WTC11 (cell line): Measurements from ENCODE around the gene ARL15. TPM values are rescaled to one million over a fixed set of nuclear protein-coding genes. Genes with fewer than 3 reads are reported as not detected.
"Not testable (repeated sequence)": the region's sequence is repeated elsewhere in the genome, so short reads cannot be mapped to it uniquely, and the experiment has no call there.

ENCODE experiments used
- ATAC-seq: fragments of 200-7000 bp; cut with Tn5 transposase; 2 replicates; pipeline ENCODE4 v1.10.0; 2021; ENCODE audit warnings: mild to moderate bottlenecking, moderate library complexity
- CTCF ChIA-PET: fragments of 300-600 bp; sonication (Branson Sonifier 250); formaldehyde crosslinking; loops from one replicate; lab custom pipeline; 2021; ENCODE audit warnings: antibody characterized with exemption; lab: Charles Lee
- POLR2A ChIA-PET: fragments of 350-600 bp; sonication (Branson Sonifier 250); formaldehyde crosslinking; loops from one replicate; lab custom pipeline; 2021; ENCODE audit warnings: antibody characterized with exemption; lab: Charles Lee
- DNase-seq: peaks from one replicate; pipeline ENCODE4 v3.0.0; 2021; ENCODE audit warnings: low spot score
- H3K27ac Mint-ChIP-seq: 2 replicates; pipeline ENCODE4 v1.8.0; 2021; ENCODE audit warnings: mixed read lengths
- H3K27me3 Mint-ChIP-seq: 2 replicates; pipeline ENCODE4 v1.8.0; 2021; ENCODE audit warnings: low read depth, mild to moderate bottlenecking, moderate library complexity, mixed read lengths
- H3K36me3 Mint-ChIP-seq: 2 replicates; pipeline ENCODE4 v1.8.0; 2021; ENCODE audit warnings: mixed read lengths
- H3K4me1 Mint-ChIP-seq: 2 replicates; pipeline ENCODE4 v1.8.0; 2022; ENCODE audit warnings: mixed read lengths
- H3K4me3 Mint-ChIP-seq: 2 replicates; pipeline ENCODE4 v1.8.0; 2021; ENCODE audit warnings: mild to moderate bottlenecking, moderate library complexity, mixed read lengths
- H3K9me3 Mint-ChIP-seq: 2 replicates; pipeline ENCODE4 v1.8.0; 2021; ENCODE audit warnings: mixed read lengths
- CBFB ChIP-seq: sonication (generic); formaldehyde crosslinking; IDR thresholded peaks from 2 replicates; pipeline ENCODE4 v1.8.1; 2022; ENCODE audit warnings: mild to moderate bottlenecking, low read depth, missing genetic modification reagents
- CDX4 ChIP-seq: fragments of 250-450 bp; sonication (Bioruptor Pico); IDR thresholded peaks from 2 replicates; pipeline ENCODE4 v1.9.0; 2021; ENCODE audit warnings: moderate library complexity, mild to moderate bottlenecking, inconsistent platforms, borderline replicate concordance
- FOXJ3 ChIP-seq: sonication (generic); formaldehyde crosslinking; IDR thresholded peaks from 2 replicates; pipeline ENCODE4 v1.9.0; 2021; ENCODE audit warnings: missing genetic modification reagents, mild to moderate bottlenecking, borderline replicate concordance
- HMGXB4 ChIP-seq: sonication (generic); formaldehyde crosslinking; IDR thresholded peaks from 2 replicates; pipeline ENCODE4 v1.8.1; 2023; ENCODE audit warnings: mild to moderate bottlenecking, moderate library complexity, missing genetic modification reagents
- RELA ChIP-seq: sonication (generic); formaldehyde crosslinking; IDR thresholded peaks from 2 replicates; pipeline ENCODE4 v1.8.1; 2022; ENCODE audit warnings: missing genetic modification reagents, mild to moderate bottlenecking, borderline replicate concordance
- TCF7 ChIP-seq: sonication (generic); formaldehyde crosslinking; IDR thresholded peaks from 2 replicates; pipeline ENCODE4 v1.8.0; 2022; ENCODE audit warnings: mild to moderate bottlenecking, low read depth, missing genetic modification reagents, moderate library complexity
- TEAD1 ChIP-seq: sonication (generic); formaldehyde crosslinking; IDR thresholded peaks from 2 replicates; pipeline ENCODE4 v1.8.0; 2022; ENCODE audit warnings: mild to moderate bottlenecking, missing genetic modification reagents
- TP53 ChIP-seq: sonication (generic); formaldehyde crosslinking; IDR thresholded peaks from 2 replicates; pipeline ENCODE4 v1.8.1; 2023; ENCODE audit warnings: mild to moderate bottlenecking, missing genetic modification reagents
- USF2 ChIP-seq: sonication (generic); formaldehyde crosslinking; IDR thresholded peaks from 2 replicates; pipeline ENCODE4 v1.8.1; 2023; ENCODE audit warnings: mild to moderate bottlenecking, missing genetic modification reagents, moderate library complexity
- ZNF423 ChIP-seq: fragments of 250-450 bp; sonication (Bioruptor Pico); IDR thresholded peaks from 2 replicates; pipeline ENCODE4 v2.1.2; 2022; ENCODE audit warnings: mild to moderate bottlenecking, moderate library complexity
- total RNA-seq: library from RNA; stranded (reverse); gene quantifications from 3 replicates; pipeline ENCODE4 v1.2.3, GENCODE V29; 2021
- TF ChIP-seq, protein P1 (sequence below): sonication (generic); formaldehyde crosslinking; IDR thresholded peaks from 2 replicates; pipeline ENCODE4 v1.8.0; 2022; ENCODE audit warnings: mild to moderate bottlenecking, missing genetic modification reagents
- TF ChIP-seq, protein P2 (sequence below): sonication (generic); formaldehyde crosslinking; IDR thresholded peaks from 2 replicates; pipeline ENCODE4 v1.8.0; 2023; ENCODE audit warnings: missing genetic modification reagents
- TF ChIP-seq, protein P3 (sequence below): sonication (generic); formaldehyde crosslinking; IDR thresholded peaks from 2 replicates; pipeline ENCODE4 v1.8.1; 2023; ENCODE audit warnings: mild to moderate bottlenecking, missing genetic modification reagents, moderate library complexity
- TF ChIP-seq, protein P4 (sequence below): fragments of 200-600 bp; IDR thresholded peaks from 2 replicates; pipeline ENCODE4 v1.8.0; 2022; ENCODE audit warnings: antibody characterized with exemption
- TF ChIP-seq, protein P5 (sequence below): sonication (generic); formaldehyde crosslinking; conservative IDR thresholded peaks from 2 replicates; pipeline ENCODE4 v1.8.1; 2022; ENCODE audit warnings: mild to moderate bottlenecking, missing genetic modification reagents
- TF ChIP-seq, protein P6 (sequence below): sonication (generic); formaldehyde crosslinking; IDR thresholded peaks from 2 replicates; pipeline ENCODE4 v1.8.1; 2022; ENCODE audit warnings: low read depth, mild to moderate bottlenecking, moderate library complexity, missing genetic modification reagents, borderline replicate concordance
- TF ChIP-seq, protein P7 (sequence below): fragments of 250-450 bp; sonication (Bioruptor Pico); IDR thresholded peaks from 2 replicates; pipeline ENCODE4 v1.9.0; 2021; ENCODE audit warnings: mild to moderate bottlenecking

The ARL15 gene
- total RNA-seq, 1 experiment from 2014 or later, result 20.1 TPM

- TF ChIP-seq, protein P1, sequence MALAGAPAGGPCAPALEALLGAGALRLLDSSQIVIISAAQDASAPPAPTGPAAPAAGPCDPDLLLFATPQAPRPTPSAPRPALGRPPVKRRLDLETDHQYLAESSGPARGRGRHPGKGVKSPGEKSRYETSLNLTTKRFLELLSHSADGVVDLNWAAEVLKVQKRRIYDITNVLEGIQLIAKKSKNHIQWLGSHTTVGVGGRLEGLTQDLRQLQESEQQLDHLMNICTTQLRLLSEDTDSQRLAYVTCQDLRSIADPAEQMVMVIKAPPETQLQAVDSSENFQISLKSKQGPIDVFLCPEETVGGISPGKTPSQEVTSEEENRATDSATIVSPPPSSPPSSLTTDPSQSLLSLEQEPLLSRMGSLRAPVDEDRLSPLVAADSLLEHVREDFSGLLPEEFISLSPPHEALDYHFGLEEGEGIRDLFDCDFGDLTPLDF (CRISPR knock-in tag), result no peak
- TF ChIP-seq, protein P2, sequence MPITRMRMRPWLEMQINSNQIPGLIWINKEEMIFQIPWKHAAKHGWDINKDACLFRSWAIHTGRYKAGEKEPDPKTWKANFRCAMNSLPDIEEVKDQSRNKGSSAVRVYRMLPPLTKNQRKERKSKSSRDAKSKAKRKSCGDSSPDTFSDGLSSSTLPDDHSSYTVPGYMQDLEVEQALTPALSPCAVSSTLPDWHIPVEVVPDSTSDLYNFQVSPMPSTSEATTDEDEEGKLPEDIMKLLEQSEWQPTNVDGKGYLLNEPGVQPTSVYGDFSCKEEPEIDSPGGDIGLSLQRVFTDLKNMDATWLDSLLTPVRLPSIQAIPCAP, result no peak
- TF ChIP-seq HMGXB4 (CRISPR knock-in tag) (no peak), RELA (no peak)
These were observed 265.1 kb downstream of the ARL15 start (continued) for GRCh38 chr5:54045077-54045792.

GRCh38 chr5:54044276-54044675, 266.1 kb downstream of the ARL15 start:
- H3K27me3 Mint-ChIP-seq, DNase-seq, H3K4me3 Mint-ChIP-seq, H3K27ac Mint-ChIP-seq, H3K9me3 Mint-ChIP-seq, CTCF ChIA-PET, H3K36me3 Mint-ChIP-seq, ATAC-seq: not testable (repeated sequence)
- POLR2A ChIA-PET, result interaction anchor here (0.7 kb wide), 1 partner anchor 12 kb away, joined by 3 read pairs; no protein-coding TSS in a partner anchor
- peaks cover 25% of the 10 kb centered on the region for H3K4me1 Mint-ChIP-seq

DNA sequence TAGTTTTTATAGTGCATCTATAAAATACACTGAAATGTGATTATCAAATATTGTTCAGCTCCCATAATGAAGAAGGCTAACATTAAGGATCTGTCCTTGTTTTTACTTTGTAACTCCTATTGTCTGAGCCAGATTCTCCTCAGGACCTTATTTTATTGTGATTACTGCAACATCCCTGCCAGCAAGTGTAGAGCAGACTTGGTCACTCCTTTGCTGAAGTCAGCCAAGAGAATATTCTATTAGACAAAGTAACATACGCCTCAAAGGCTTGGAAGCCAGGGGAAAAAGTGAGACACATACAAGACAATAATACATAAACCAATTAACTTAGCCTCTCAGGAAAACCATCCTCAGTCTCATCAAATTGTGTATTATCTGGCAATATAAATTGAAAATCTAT, 269.6 kb downstream of the ARL15 start:
- Mint-ChIP-seq H3K4me1 (peaks cover 25% of the 10 kb centered on the region), H3K9me3 (no peaks in the 10 kb centered on the region), H3K4me3 (no peak overlapping the region), H3K36me3 (no peaks in the 10 kb centered on the region), H3K27me3 (no peaks in the 10 kb centered on the region), H3K27ac (no peak overlapping the region)
- DNase-seq, result no peak
- POLR2A ChIA-PET, result no interaction called here
- CTCF ChIA-PET, result no interaction called here
- no peak for ATAC-seq
- no peak for TF ChIP-seq CDX4 (CRISPR knock-in tag)
- TF ChIP-seq TEAD1 (CRISPR knock-in tag), result no peak
- no peak for TF ChIP-seq TCF7 (CRISPR knock-in tag)
- TF ChIP-seq, protein P3, sequence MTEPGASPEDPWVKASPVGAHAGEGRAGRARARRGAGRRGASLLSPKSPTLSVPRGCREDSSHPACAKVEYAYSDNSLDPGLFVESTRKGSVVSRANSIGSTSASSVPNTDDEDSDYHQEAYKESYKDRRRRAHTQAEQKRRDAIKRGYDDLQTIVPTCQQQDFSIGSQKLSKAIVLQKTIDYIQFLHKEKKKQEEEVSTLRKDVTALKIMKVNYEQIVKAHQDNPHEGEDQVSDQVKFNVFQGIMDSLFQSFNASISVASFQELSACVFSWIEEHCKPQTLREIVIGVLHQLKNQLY (CRISPR knock-in tag), result no peak
- TF ChIP-seq USF2, result no peak
- TF ChIP-seq, protein P2, result no peak
- TF ChIP-seq, protein P4, sequence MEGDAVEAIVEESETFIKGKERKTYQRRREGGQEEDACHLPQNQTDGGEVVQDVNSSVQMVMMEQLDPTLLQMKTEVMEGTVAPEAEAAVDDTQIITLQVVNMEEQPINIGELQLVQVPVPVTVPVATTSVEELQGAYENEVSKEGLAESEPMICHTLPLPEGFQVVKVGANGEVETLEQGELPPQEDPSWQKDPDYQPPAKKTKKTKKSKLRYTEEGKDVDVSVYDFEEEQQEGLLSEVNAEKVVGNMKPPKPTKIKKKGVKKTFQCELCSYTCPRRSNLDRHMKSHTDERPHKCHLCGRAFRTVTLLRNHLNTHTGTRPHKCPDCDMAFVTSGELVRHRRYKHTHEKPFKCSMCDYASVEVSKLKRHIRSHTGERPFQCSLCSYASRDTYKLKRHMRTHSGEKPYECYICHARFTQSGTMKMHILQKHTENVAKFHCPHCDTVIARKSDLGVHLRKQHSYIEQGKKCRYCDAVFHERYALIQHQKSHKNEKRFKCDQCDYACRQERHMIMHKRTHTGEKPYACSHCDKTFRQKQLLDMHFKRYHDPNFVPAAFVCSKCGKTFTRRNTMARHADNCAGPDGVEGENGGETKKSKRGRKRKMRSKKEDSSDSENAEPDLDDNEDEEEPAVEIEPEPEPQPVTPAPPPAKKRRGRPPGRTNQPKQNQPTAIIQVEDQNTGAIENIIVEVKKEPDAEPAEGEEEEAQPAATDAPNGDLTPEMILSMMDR, result no peak
- TF ChIP-seq, protein P5, sequence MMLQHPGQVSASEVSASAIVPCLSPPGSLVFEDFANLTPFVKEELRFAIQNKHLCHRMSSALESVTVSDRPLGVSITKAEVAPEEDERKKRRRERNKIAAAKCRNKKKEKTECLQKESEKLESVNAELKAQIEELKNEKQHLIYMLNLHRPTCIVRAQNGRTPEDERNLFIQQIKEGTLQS, result no peak
- TF ChIP-seq TP53 (CRISPR knock-in tag), result no peak
- TF ChIP-seq, protein P6, sequence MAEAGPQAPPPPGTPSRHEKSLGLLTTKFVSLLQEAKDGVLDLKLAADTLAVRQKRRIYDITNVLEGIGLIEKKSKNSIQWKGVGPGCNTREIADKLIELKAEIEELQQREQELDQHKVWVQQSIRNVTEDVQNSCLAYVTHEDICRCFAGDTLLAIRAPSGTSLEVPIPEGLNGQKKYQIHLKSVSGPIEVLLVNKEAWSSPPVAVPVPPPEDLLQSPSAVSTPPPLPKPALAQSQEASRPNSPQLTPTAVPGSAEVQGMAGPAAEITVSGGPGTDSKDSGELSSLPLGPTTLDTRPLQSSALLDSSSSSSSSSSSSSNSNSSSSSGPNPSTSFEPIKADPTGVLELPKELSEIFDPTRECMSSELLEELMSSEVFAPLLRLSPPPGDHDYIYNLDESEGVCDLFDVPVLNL (CRISPR knock-in tag), result no peak
- no peak for TF ChIP-seq CBFB (CRISPR knock-in tag)
- no peak for TF ChIP-seq ZNF423 (CRISPR knock-in tag)
- TF ChIP-seq, protein P7, sequence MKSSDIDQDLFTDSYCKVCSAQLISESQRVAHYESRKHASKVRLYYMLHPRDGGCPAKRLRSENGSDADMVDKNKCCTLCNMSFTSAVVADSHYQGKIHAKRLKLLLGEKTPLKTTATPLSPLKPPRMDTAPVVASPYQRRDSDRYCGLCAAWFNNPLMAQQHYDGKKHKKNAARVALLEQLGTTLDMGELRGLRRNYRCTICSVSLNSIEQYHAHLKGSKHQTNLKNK (CRISPR knock-in tag), result no peak
- TF ChIP-seq FOXJ3, result no peak
